GM15510 (cell line): ENCODE measurements around the gene SLC36A2.

Experiments used
- POLR2A ChIP-seq: IDR thresholded peaks from 3 replicates; pipeline ENCODE4 v1.6.1; 2011; ENCODE audit warnings: borderline replicate concordance; ENCODE audit not compliant: insufficient read length; ENCODE audit errors: extremely low read depth

Gene SLC36A2

GRCh38 chr5:151347369-151347768 is at the start of gene SLC36A2:
Gene SLC36A2 (minus strand): TSS chr5:151347559. CDS start chr5:151347460, 99 bp downstream.
- TF ChIP-seq POLR2A = no peak

GRCh38 chr5:151388960-151389359 is 41.6 kb upstream of the SLC36A2 start:
- no peak for TF ChIP-seq POLR2A

- no peak for TF ChIP-seq POLR2A
Measured at GRCh38 chr5:151384106-151384505, 36.7 kb upstream of the SLC36A2 start.

GRCh38 chr5:151383011-151383410 is 35.7 kb upstream of the SLC36A2 start:
- no peak for TF ChIP-seq POLR2A

GRCh38 chr5:151382576-151382975 is 35.2 kb upstream of the SLC36A2 start:
- TF ChIP-seq POLR2A = no peak

GRCh38 chr5:151381899-151382298 is 34.5 kb upstream of the SLC36A2 start:
- no peak for TF ChIP-seq POLR2A

GRCh38 chr5:151378616-151379015 is 31.3 kb upstream of the SLC36A2 start:
- no peak for TF ChIP-seq POLR2A

GRCh38 chr5:151374539-151374938 is 27.2 kb upstream of the SLC36A2 start:
- no peak for TF ChIP-seq POLR2A

- TF ChIP-seq POLR2A = no peak
Measured at GRCh38 chr5:151363673-151364072, 16.3 kb upstream of the SLC36A2 start.

- no peak for TF ChIP-seq POLR2A
Measured at GRCh38 chr5:151362970-151363369, 15.6 kb upstream of the SLC36A2 start.

- TF ChIP-seq POLR2A = no peak
Measured at GRCh38 chr5:151359391-151359790, 12.0 kb upstream of the SLC36A2 start.

- TF ChIP-seq POLR2A = no peak
Measured at GRCh38 chr5:151357792-151358191, 10.4 kb upstream of the SLC36A2 start.

- TF ChIP-seq POLR2A = no peak
Measured at GRCh38 chr5:151357097-151357496, 9.7 kb upstream of the SLC36A2 start.

- TF ChIP-seq POLR2A = no peak
Measured at GRCh38 chr5:151351671-151352070, 4.3 kb upstream of the SLC36A2 start.

- TF ChIP-seq POLR2A = no peak
Measured at GRCh38 chr5:151348789-151349188, 1.4 kb upstream of the SLC36A2 start.

- no peak for TF ChIP-seq POLR2A
Measured at GRCh38 chr5:151345808-151346478, 1.4 kb downstream of the SLC36A2 start.
